HuH-7.5 (cell line): ENCODE data around the gene PLPP3.

Experiments used
- DNase-seq: peaks from one replicate; pipeline ENCODE4 v3.0.0; 2011; ENCODE audit warnings: low spot score

The PLPP3 gene

GRCh38 chr1:56461158-56462127 lies 117.9 kb downstream of the PLPP3 start:
- DNase-seq = peak; percentile 34

- no peak for DNase-seq
These were observed 120.1 kb downstream of the PLPP3 start for GRCh38 chr1:56459260-56459659.

GRCh38 chr1:56457756-56458375 lies 121.5 kb downstream of the PLPP3 start:
- DNase-seq = no peak

- no peak for DNase-seq
These were observed 122.8 kb downstream of the PLPP3 start for GRCh38 chr1:56456435-56457101.

GRCh38 chr1:56453417-56454078 lies 125.8 kb downstream of the PLPP3 start:
- DNase-seq = no peak

- DNase-seq = no peak
These were observed 126.3 kb downstream of the PLPP3 start for GRCh38 chr1:56453016-56453415.

GRCh38 chr1:56452027-56453011 lies 127.0 kb downstream of the PLPP3 start:
- no peak for DNase-seq

GRCh38 chr1:56451491-56451890 lies 127.9 kb downstream of the PLPP3 start:
- no peak for DNase-seq

- peak; percentile 25 for DNase-seq
These were observed 129.2 kb downstream of the PLPP3 start for GRCh38 chr1:56450004-56450666.

GRCh38 chr1:56448529-56449300 lies 130.6 kb downstream of the PLPP3 start:
- DNase-seq = no peak

GRCh38 chr1:56447823-56448222 lies 131.5 kb downstream of the PLPP3 start:
- no peak for DNase-seq

- DNase-seq = no peak
These were observed 132.7 kb downstream of the PLPP3 start for GRCh38 chr1:56446531-56447098.

GRCh38 chr1:56444960-56445646 lies 134.3 kb downstream of the PLPP3 start:
- no peak for DNase-seq
